HG03457 (cell line): ENCODE data around the gene SLC25A29.
"Not testable (repeated sequence)": the region's sequence is repeated elsewhere in the genome, so short reads cannot be mapped to it uniquely, and the experiment has no call there.

Experiments used
- ATAC-seq: cut with Tn5 transposase; IDR thresholded peaks from one replicate; pipeline ENCODE4 v1.9.1; 2021; ENCODE audit warnings: moderate number of reproducible peaks; ENCODE audit not compliant: unreplicated experiment

Gene SLC25A29

GRCh38 chr14:100295376-100296105 is 10.7 kb downstream of the SLC25A29 start:
- no peak for ATAC-seq

GRCh38 chr14:100294963-100295330 is 11.3 kb downstream of the SLC25A29 start:
- ATAC-seq: no peak

GRCh38 chr14:100294213-100294962 is 11.9 kb downstream of the SLC25A29 start:
- no peak for ATAC-seq

- ATAC-seq: no peak
These were observed 12.6 kb downstream of the SLC25A29 start for GRCh38 chr14:100293497-100294212.

GRCh38 chr14:100292776-100293461 is 13.3 kb downstream of the SLC25A29 start:
- ATAC-seq: no peak

GRCh38 chr14:100292301-100292775 is 13.9 kb downstream of the SLC25A29 start:
- ATAC-seq: no peak

- no peak for ATAC-seq
These were observed 14.8 kb downstream of the SLC25A29 start for GRCh38 chr14:100291305-100292075.

- ATAC-seq: no peak
These were observed 15.5 kb downstream of the SLC25A29 start for GRCh38 chr14:100290607-100291304.

GRCh38 chr14:100289916-100290606 is 16.2 kb downstream of the SLC25A29 start:
- ATAC-seq: no peak

GRCh38 chr14:100288382-100289185 is 17.7 kb downstream of the SLC25A29 start:
- ATAC-seq: no peak

- not testable (repeated sequence) for ATAC-seq
These were observed 18.3 kb downstream of the SLC25A29 start for GRCh38 chr14:100287998-100288295.

GRCh38 chr14:100287202-100287997 is 18.8 kb downstream of the SLC25A29 start:
- no peak for ATAC-seq

GRCh38 chr14:100286484-100287191 is 19.6 kb downstream of the SLC25A29 start:
- no peak for ATAC-seq

- ATAC-seq: no peak
These were observed 20.3 kb downstream of the SLC25A29 start for GRCh38 chr14:100285913-100286400.

- ATAC-seq: peak; percentile 63
These were observed 21.0 kb downstream of the SLC25A29 start for GRCh38 chr14:100285021-100285912.
